OCI-LY1 (cell line): ENCODE measurements around the gene OR5M8.

Experiments used
- H2AFZ ChIP-seq: fragments of 200-600 bp; sonication (generic), shearing (Covaris generic); 2 replicates; pipeline ENCODE4 v1.6.0; 2014; ENCODE audit warnings: antibody characterized with exemption, mild to moderate bottlenecking, low read length
- H3F3A ChIP-seq: fragments of 200-600 bp; sonication (generic), shearing (Covaris generic); 2 replicates; pipeline ENCODE4 v1.6.0; 2014; ENCODE audit warnings: mild to moderate bottlenecking, antibody characterized with exemption, low read length, moderate library complexity; ENCODE audit not compliant: insufficient read depth
- H3K27ac ChIP-seq: fragments of 200-600 bp; sonication (generic); 2 replicates; pipeline ENCODE4 v1.5.1; 2014; ENCODE audit warnings: low read length, mixed run types, mild to moderate bottlenecking, low read depth; ENCODE audit not compliant: poor library complexity, severe bottlenecking
- H3K27me3 ChIP-seq: fragments of 200-600 bp; sonication (generic); 2 replicates; pipeline ENCODE4 v1.6.0; 2014; ENCODE audit warnings: antibody characterized with exemption, mild to moderate bottlenecking, low read length, moderate library complexity; ENCODE audit not compliant: insufficient read depth
- H3K36me3 ChIP-seq: fragments of 200-600 bp; sonication (generic); 2 replicates; pipeline ENCODE4 v1.6.1; 2014; ENCODE audit warnings: mild to moderate bottlenecking, antibody characterized with exemption, low read length, moderate library complexity, mixed read lengths; ENCODE audit not compliant: insufficient read depth
- H3K4me1 ChIP-seq: fragments of 200-600 bp; sonication (generic); 2 replicates; pipeline ENCODE4 v1.5.1; 2014; ENCODE audit warnings: mild to moderate bottlenecking, low read length, moderate library complexity; ENCODE audit not compliant: insufficient read depth, severe bottlenecking
- H3K4me2 ChIP-seq: fragments of 200-600 bp; sonication (generic), shearing (Covaris generic); 2 replicates; pipeline ENCODE4 v1.6.1; 2014; ENCODE audit warnings: low read length
- H3K4me3 ChIP-seq: fragments of 200-600 bp; sonication (generic); 2 replicates; pipeline ENCODE4 v1.5.1; 2014; ENCODE audit warnings: low read length, low read depth, mild to moderate bottlenecking, mixed read lengths; ENCODE audit not compliant: poor library complexity, severe bottlenecking
- H3K79me2 ChIP-seq: fragments of 200-600 bp; shearing (Covaris generic); 2 replicates; pipeline ENCODE4 v1.6.1; 2016; ENCODE audit warnings: mixed run types, low read length, mixed read lengths; ENCODE audit not compliant: insufficient read depth
- H3K9ac ChIP-seq: fragments of 200-600 bp; sonication (generic), shearing (Covaris generic); 2 replicates; pipeline ENCODE4 v1.6.1; 2014; ENCODE audit warnings: mild to moderate bottlenecking, low read length, mixed read lengths
- H3K9me2 ChIP-seq: fragments of 200-600 bp; sonication (generic), shearing (Covaris generic); 2 replicates; pipeline ENCODE4 v1.6.1; 2014; ENCODE audit warnings: low read depth, mild to moderate bottlenecking, low read length, mixed read lengths
- H3K9me3 ChIP-seq: fragments of 200-600 bp; shearing (Covaris generic); 2 replicates; pipeline ENCODE4 v1.6.1; 2014; ENCODE audit warnings: low read length, mixed read lengths
- H4K20me1 ChIP-seq: fragments of 200-600 bp; sonication (generic), shearing (Covaris generic); 2 replicates; pipeline ENCODE4 v1.6.0; 2016; ENCODE audit warnings: mild to moderate bottlenecking, low read length; ENCODE audit not compliant: insufficient read depth
- CTCF ChIP-seq: fragments of 200-600 bp; sonication (generic), shearing (Covaris generic); IDR thresholded peaks from 2 replicates; pipeline ENCODE4 v1.5.1; 2017; ENCODE audit warnings: mild to moderate bottlenecking, antibody characterized with exemption, low read length, moderate library complexity, mixed read lengths
- EZH2 ChIP-seq: fragments of 200-600 bp; sonication (generic), shearing (Covaris generic); IDR thresholded peaks from 2 replicates; pipeline ENCODE4 v1.8.0; 2017; ENCODE audit warnings: borderline replicate concordance, mixed run types, mild to moderate bottlenecking, antibody characterized with exemption, low read length, moderate library complexity, mixed read lengths

Gene OR5M8

GRCh38 chr11:56491270-56491669 is at the start of gene OR5M8:
TSS of gene OR5M8 (minus strand) at chr11:56491370. CDS start at chr11:56491370, 0 bp downstream.
- Histone ChIP-seq H3K79me2 (no peaks in the 10 kb centered on the region), H3F3A (no peaks in the 10 kb centered on the region), H3K27ac (no peak within 1 kb of the TSS), H3K9me2 (no peaks in the 10 kb centered on the region), H3K27me3 (no peaks in the 10 kb centered on the region), H2AFZ (no peak within 1 kb of the TSS), H4K20me1 (no peaks in the 10 kb centered on the region), H3K4me1 (no peaks in the 10 kb centered on the region), H3K9ac (no peak within 1 kb of the TSS), H3K4me2 (no peak within 1 kb of the TSS), H3K36me3 (no peaks in the 10 kb centered on the region), H3K9me3 (no peaks in the 10 kb centered on the region), H3K4me3 (no peak within 1 kb of the TSS)
- no peak for TF ChIP-seq EZH2
- TF ChIP-seq CTCF = no peak

GRCh38 chr11:56533054-56533740 is 42.0 kb upstream of the OR5M8 start:
- TF ChIP-seq CTCF = no peak
- no peaks in the 10 kb centered on the region for H3K4me1 ChIP-seq
- no peaks in the 10 kb centered on the region for H3K9me2 ChIP-seq
- no peaks in the 10 kb centered on the region for H3K9me3 ChIP-seq
- no peaks in the 10 kb centered on the region for H3F3A ChIP-seq
- no peaks in the 10 kb centered on the region for H3K79me2 ChIP-seq
- no peak overlapping the region for H2AFZ ChIP-seq
- no peaks in the 10 kb centered on the region for H3K36me3 ChIP-seq
- no peak overlapping the region for H3K9ac ChIP-seq
- no peaks in the 10 kb centered on the region for H4K20me1 ChIP-seq
- H3K4me3 ChIP-seq = no peak overlapping the region
- H3K27ac ChIP-seq = no peak overlapping the region
- H3K27me3 ChIP-seq = no peaks in the 10 kb centered on the region
- no peak overlapping the region for H3K4me2 ChIP-seq

GRCh38 chr11:56531856-56532255 is 40.7 kb upstream of the OR5M8 start:
- Histone ChIP-seq H3F3A (no peaks in the 10 kb centered on the region), H3K9me3 (no peaks in the 10 kb centered on the region), H3K9me2 (no peaks in the 10 kb centered on the region), H3K79me2 (no peaks in the 10 kb centered on the region), H2AFZ (no peak overlapping the region), H3K27me3 (no peaks in the 10 kb centered on the region), H3K36me3 (no peaks in the 10 kb centered on the region), H3K4me2 (no peak overlapping the region), H3K4me3 (no peak overlapping the region), H3K9ac (no peak overlapping the region), H3K27ac (no peak overlapping the region), H3K4me1 (no peaks in the 10 kb centered on the region), H4K20me1 (no peaks in the 10 kb centered on the region)
- TF ChIP-seq EZH2 (no peak), CTCF (no peak)
